Measurements from ENCODE around the gene STAC2. TPM values are rescaled to one million over a fixed set of nuclear protein-coding genes. Genes with fewer than 3 reads are reported as not detected.
A peak's percentile ranks its signal among the peaks of the same experiment; 100 is the strongest.

The STAC2 gene
- total and polyA plus RNA-seq, 9 of the 15 experiments (the other 6 are each of a cell fraction or from before 2014, with no cell fraction given): not detected

DNA sequence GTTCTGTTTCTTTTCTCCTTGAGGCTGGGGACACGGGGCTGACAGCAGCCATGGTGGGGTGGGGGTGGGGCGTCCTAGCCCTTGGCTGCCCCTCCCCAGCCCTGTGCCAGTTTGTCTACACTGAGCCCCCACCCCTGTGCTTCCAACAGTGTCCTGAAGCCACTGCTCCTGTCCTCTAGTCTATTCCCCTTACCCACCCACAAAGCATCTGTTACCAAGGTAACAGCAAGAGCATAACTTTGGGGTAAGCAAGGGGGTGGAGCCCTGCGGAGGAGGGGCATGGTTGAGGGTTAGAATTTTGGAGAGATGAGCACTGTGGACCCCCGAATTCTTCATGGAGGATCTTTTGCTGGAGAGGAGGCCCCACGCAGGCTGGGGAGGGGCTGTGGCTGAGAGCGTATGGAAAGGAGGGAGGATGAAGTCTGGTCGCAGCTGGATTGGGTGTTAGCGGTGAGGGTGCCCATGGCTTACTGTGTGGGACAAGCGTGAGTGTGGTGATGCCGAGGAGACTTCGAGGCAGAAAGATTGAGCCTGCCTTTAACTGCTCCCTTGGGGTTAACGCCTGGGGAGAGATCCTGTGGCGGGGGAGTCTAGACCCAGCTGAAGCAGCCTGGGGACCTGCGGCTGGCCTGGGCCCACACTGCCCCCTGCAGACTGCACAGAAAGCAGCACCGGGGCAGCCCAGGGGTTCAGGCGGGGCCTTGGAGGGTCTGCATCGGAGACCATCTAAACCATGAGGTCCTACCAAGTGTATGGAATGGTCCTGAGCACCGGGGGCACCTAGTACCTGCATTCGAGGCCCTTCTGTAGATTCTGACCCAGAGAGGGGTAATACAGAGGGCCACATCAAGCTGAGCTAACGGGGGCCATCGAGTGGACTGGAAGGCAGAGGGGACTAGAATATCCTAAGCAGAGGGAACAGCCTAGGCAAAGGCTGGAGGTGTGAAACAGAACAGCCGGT is 6.1 kb upstream of the STAC2 start (continued):
- TF ChIP-seq PYGO2 (tag; IDR thresholded peaks at IDR 0.05) (no peak), SP1 (CRISPR knock-in tag; IDR thresholded peaks at IDR 0.05) (no peak), MEIS2 (IDR thresholded peaks at IDR 0.05; ENCODE audit: partially characterized antibody) (no peak), EGR1 (conservative IDR thresholded peaks at IDR 0.05) (0 out of 2 replicates have a peak, but pooled peaks have one; percentile 15), ELK1 (CRISPR knock-in tag; IDR thresholded peaks at IDR 0.05) (no peak), ZNF766 (CRISPR knock-in tag; conservative IDR thresholded peaks at IDR 0.05) (no peak), BHLHE40 (IDR thresholded peaks at IDR 0.05; ENCODE audit: low read length) (no peak), RBM25 (IDR thresholded peaks at IDR 0.05; ENCODE audit: low read depth, low read length, severe bottlenecking) (no peak), ZNF197 (CRISPR knock-in tag; IDR thresholded peaks at IDR 0.05; ENCODE audit: low read depth) (no peak), CBFB (CRISPR knock-in tag; IDR thresholded peaks at IDR 0.05) (no peak), NELFE (IDR thresholded peaks at IDR 0.05; ENCODE audit: insufficient read depth, insufficient read length) (no peak), ZEB2 (IDR thresholded peaks at IDR 0.05) (no peak), CEBPG (CRISPR knock-in tag; IDR thresholded peaks at IDR 0.05) (no peak), CEBPG (tag; conservative IDR thresholded peaks at IDR 0.05 in 1 of 2, IDR thresholded peaks at IDR 0.05 in 1 of 2) (no peak), VEZF1 (CRISPR knock-in tag; IDR thresholded peaks at IDR 0.05) (peak; percentile 50; the same call in 1 of the 2 replicates)
- TF ChIP-seq, protein P1, sequence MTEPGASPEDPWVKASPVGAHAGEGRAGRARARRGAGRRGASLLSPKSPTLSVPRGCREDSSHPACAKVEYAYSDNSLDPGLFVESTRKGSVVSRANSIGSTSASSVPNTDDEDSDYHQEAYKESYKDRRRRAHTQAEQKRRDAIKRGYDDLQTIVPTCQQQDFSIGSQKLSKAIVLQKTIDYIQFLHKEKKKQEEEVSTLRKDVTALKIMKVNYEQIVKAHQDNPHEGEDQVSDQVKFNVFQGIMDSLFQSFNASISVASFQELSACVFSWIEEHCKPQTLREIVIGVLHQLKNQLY (CRISPR knock-in tag; conservative IDR thresholded peaks at IDR 0.05): no peak
- TF ChIP-seq, protein P2, sequence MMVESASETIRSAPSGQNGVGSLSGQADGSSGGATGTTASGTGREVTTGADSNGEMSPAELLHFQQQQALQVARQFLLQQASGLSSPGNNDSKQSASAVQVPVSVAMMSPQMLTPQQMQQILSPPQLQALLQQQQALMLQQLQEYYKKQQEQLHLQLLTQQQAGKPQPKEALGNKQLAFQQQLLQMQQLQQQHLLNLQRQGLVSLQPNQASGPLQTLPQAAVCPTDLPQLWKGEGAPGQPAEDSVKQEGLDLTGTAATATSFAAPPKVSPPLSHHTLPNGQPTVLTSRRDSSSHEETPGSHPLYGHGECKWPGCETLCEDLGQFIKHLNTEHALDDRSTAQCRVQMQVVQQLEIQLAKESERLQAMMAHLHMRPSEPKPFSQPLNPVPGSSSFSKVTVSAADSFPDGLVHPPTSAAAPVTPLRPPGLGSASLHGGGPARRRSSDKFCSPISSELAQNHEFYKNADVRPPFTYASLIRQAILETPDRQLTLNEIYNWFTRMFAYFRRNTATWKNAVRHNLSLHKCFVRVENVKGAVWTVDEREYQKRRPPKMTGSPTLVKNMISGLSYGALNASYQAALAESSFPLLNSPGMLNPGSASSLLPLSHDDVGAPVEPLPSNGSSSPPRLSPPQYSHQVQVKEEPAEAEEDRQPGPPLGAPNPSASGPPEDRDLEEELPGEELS (CRISPR knock-in tag; IDR thresholded peaks at IDR 0.05; ENCODE audit: borderline replicate concordance): no peak
- TF ChIP-seq, protein P3, sequence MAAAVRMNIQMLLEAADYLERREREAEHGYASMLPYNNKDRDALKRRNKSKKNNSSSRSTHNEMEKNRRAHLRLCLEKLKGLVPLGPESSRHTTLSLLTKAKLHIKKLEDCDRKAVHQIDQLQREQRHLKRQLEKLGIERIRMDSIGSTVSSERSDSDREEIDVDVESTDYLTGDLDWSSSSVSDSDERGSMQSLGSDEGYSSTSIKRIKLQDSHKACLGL (CRISPR knock-in tag; IDR thresholded peaks at IDR 0.05; ENCODE audit: borderline replicate concordance, poor library complexity, severe bottlenecking): no peak

Measured in K562 (cell line).